GM18868 (cell line): ENCODE data around the gene TBXA2R.

Experiments used
- ATAC-seq: cut with Tn5 transposase; IDR thresholded peaks from one replicate; pipeline ENCODE4 v1.9.1; 2021; ENCODE audit warnings: mild to moderate bottlenecking, moderate library complexity; ENCODE audit not compliant: unreplicated experiment

TBXA2R gene

DNA sequence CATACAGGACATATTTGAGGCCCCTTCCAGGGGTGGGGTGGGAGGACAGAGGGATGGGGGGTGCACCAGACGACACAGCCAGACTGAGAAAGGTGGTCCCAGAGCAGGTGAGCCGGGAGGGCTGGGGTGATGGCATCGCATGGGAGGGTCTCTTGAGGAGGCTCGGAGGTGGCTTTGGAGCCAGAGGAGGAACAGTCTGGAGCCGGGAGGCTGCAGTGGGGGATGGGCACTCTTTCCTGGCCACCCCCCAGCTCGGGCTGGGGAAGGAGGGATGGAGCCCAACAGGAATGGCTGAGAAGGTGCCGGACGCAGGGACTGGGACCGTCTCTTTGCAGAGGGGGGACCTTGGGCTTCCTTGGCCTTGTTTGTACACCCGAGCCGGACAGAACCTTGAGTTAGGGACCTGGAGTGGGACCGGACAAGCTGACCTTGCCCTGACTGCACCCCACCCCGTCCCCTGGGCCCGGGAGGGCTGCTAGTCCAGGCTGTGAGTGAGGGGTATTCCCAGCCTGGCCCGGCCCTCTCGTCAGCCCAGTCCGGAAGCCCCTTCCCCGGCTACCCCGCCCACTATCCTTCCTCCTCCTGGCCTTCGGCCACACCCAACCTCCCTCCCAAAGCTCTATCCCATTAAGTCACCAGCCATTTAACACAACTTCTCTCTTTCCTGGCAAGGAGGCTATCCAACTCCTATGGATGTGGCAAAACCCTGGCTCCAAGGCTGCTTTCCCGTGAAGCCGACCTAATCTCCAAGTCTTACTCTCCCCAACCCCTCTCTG, 816 bp upstream of the TBXA2R start:
- no peak for ATAC-seq

DNA sequence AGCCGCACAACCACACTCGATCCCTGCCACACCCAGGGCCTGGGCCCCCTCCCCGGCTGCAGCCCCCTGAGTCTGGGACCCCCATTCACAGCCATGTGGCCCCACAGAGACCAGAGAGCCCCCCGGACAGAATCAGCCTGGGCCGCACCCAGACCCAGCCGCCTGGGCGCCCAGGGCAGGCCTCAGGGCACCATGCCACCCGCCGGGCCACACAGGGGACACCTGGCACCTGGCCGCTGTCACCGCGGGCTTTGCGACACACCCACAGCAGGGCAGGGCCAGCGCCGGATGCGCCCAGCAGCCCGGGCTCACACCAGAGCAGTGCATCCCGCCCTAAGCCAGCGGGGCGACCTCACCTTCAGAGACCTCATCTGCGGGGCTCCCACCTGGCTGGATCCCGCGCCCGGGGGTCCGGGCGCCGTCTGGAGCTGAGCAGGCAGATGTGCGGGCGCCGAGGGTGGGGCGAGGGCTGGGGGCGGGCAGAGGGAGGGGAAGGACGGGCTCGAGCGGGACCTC, 443 bp downstream of the TBXA2R start:
- ATAC-seq, result no peak

DNA sequence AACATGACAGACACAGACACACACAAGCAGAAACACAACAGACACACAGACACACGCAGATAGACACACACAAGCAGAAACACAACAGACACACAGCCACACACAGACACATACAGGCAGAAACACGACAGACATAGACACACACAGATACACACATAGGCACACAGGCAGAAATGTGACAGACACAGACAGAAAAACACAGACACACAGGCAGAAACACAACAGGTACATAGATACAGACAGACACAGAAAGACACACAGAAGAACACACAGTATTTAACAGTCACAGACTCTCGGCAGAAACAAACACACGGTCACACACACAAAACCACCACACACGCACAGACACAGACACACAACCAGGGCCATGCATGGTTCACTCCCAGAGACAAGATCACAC, 905 bp downstream of the TBXA2R start:
- ATAC-seq, result no peak

DNA sequence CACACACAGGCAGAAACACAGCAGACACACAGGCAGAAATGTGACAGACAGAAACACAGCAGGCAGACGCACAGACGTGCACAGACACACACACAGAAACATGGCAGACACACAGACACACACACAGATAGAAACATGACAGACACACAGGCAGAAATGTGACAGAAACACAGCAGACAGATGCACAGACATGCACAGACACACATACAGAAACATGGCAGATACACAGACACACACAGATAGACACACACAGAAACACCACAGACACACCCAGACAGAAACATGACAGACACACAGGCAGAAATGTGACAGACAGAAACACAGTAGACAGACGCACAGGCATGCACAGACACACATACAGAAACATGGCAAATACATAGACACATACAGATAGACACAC, 1.3 kb downstream of the TBXA2R start:
- no peak for ATAC-seq

DNA sequence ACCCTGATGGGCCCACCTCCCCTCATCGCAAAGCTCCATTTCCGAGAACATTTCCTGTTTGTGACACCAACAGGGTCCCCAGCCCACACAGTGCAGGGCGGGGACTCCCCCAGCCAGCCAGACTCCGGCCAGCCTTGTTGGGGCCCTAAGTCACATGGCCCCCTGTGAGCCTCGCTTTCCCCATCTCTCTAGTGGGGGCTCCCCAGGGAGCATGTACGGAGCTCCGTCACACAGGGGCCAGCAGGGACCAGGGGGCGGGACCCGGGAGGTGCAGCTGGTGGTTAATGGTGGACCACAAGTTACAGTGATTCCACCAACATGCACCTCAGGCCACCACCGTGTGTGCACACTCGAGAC, 1.7 kb downstream of the TBXA2R start:
- ATAC-seq, result no peak

DNA sequence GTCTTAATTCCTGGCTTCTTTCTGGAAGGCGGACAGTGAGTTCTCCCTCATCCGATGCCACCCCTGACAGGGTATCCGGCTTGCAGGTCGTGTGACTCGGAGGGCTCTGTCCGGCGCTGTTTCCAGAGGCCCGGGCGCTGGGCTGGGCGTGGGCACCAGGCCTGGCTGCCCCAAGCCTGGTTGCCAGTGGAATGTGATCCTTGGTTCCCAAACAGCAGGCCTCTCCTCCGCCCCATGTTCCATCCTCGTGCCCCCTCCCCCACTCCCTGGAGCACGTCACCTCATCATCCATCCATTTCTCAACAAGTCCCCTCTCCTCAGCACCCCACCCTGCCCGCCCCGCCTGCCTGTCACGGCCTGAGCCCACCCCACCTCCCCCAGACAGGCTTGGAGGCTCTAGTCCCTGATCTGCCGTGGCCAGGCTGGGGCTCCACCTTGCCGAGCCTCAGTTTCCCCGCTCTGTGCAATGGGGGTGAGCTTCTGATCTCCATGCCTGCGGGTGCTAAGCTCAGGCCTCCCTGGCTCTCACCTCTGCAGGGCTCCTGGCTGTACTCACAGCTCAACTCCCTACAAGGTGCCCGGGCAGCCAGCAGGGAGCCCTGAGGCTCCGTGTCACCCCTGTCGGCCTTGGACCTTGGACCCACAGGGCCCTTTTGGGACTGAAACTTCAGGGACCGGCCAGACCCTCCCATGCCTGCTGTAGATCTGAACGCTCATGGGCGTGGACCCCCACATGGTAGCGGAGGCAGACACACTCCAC, 2.3 kb downstream of the TBXA2R start:
- ATAC-seq, result no peak

DNA sequence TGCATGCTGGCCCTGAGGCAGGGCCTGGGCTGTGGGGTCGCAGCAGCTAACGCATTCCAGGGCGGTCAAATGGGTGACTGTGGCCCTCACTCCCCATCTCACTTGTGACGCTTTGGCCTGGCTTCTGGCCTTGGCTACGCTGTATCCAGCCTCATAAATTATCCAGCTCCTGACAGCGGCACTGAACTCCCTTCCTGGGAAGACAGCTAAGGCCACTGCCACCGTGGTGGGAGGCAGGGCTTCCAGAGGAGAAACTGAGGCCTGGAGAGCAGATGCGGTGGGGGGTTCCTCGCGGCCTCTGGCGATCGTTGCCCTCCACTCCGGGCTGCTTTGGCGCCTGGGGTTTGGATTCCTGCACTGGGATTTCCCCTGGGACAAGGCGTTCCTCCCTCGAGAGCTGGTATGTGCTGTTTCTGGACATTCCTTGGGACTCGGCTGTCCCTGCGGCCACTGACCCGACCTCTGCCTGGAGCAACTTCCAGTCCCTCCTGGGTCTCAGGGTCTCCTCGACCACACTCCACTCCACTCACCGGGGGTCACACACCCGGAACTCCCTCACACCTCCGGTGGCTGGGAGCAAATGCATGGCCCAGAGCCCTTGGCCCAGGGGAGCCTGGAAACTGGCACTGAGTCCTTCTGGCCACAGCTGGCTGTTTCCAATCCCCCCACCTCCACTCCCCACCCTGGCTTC, 3.4 kb downstream of the TBXA2R start:
- no peak for ATAC-seq

DNA sequence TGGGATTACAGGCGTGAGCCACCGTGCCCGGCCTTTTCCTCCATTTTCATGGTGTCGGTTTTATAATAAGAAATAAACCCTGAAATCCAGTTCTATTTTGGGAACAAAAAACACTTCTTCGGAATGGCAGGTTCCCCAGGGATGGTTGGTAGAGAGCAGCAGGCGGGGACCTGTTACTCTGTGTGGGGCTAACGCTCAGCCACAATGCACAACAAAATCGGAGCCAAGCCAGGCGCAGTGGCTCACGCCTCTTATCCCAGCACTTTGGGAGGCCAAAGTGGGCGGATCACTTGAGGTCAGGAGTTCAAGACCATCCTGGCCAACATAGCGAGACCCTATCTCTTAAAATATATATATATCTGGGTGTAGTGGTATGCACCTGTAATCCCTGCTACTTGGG, 5.7 kb downstream of the TBXA2R start:
- ATAC-seq, result no peak

DNA sequence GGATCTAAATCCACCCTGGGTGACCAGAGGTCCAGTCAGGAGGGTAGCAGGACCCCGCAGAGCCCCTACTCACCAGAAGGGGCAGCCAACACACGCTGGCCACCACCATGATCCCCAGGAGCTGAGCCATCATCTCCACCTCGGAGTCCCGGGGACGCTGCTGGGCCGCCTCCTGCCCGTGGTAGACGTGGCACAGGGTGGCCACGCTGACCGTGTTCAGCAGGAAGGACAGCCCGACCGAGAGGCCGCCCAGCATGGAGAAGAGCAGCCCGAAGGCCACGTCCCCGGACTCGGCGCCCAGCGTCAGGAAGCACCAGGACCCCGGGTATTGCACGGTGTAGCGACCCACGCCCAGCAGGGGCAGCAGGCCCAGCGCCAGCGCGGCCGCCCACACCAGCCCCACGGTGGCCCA, 6.9 kb downstream of the TBXA2R start:
- no peak for ATAC-seq

DNA sequence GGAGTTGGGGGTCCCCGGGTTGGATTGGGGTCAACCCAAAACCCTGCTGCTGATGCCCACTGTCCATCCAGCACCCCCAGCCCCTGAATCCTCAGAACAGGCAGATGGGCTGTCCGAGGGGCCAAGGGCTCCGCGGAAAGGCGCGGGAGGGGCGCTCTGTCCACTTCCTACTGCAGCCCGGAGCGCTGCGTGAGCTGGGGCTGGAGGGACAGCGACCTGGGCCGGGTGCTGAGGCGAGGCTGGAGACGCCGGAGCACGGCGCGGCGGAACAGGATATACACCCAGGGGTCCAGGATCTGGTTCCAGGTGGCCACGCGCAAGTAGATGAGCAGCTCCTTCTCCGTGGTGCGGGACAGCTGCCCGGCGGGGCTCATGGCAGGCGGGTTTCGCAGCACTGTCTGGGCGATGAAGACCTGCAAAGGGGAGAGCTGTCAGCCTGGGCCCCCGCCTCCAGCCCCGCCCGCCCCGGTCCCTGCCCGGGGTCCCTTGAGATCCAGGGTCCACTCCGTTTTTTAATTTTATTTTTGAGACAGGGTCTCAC, 11.1 kb downstream of the TBXA2R start:
- ATAC-seq, result no peak

DNA sequence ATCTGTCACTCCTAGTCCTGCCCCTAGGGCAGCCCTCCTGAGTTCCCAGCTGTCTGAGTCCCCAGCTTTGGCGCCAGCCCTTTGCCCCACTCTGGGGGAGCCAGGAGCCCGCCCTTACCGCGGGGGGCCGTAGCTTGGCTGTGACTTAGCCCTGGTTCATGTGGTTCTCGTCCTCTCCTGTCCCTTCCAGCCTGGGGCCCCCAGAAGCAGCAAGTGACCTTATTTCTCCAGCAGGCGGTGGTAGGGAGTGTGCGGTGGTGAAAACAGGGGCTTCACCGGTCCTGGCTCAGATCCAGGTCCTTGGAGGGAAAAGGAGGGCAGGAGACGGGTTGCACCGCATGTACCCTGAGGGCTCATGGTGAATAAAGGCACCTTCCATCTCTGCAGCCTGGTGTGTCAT, 13.5 kb downstream of the TBXA2R start:
- no peak for ATAC-seq

DNA sequence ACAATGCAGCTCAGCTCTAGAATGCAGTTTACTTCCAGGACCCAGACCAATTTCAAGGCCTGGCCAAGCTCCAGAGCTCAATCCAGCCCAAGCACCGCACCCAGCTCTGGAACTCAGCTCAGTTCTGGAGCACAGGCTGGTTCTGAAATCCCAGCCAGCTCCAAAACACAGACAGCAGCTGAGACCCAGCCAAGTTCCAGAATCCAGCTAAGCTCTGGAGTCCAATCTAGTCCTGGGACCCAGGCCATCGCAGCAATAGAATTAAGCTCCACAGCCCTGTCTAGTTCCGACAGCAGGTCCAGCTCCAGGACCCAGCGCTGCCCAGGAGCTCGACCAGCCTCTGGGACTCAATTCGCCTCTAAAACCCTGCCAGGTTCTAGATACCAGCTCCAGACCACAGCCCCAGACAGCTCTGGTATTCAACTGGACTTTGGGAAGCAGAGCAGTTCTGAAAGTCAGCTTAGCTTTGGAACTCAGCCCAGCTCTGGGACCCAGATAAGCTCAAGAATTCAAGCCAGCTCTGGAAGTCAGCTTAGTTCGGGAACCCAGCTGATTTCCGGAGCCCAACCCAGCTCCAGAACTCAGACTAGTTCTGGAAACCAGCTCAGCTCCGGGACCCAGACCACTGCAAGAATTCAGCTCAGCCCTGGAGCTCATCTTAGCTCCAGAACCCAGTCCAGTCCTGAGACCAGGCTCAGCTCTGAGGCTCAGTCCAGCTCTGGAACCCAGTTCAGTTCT, 14.6 kb downstream of the TBXA2R start:
- no peak for ATAC-seq

DNA sequence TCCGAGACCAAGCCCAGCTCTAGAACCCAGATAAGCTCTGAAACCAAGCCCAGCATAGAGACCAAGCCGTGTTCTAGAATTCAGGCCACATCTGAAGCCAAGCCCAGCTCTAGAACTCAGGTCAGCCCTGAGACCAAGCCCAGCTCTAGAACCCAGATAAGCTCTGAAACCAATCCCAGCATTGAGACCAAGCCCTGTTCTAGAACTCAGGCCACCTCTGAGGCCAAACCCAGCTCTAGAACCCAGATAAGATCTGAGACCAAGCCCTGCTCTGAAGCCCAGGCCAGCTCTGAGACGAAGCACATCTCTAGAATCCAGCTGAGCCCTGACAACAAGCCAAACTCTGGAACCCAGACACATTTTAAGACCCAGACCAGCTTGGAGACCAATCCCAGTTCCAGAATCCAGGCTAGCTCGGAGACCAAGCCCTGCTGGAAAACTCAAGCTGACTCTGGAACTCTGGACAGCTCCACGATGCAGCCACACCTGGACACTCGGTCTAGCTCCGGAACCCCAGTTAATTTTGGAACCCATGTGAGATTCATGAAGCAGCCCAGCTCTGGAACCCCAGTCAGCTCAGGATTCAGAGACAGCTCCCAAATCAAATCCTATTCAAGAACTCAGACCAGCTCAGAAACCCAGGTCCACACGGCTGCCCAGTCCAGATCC, 15.6 kb downstream of the TBXA2R start:
- no peak for ATAC-seq

DNA sequence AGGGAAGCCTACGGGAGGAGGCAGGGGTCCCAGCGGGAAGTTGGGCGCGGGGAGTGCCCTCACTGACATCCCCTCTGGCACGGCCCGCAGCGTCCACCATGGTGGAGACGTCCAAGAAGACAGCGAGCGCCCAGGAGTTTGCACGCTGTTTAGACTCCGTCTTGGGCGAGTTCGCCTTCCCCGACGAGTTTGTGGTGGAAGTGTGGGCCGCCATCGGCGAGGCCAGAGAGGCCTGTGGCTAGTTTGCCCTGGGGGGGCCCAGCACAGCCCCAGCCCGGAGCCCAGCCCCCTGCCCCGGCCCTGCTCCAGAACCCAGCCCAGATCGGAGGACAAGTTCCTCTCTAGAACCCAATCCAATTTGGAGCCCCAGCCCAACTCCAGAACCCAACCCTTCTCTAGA, 16.7 kb downstream of the TBXA2R start:
- ATAC-seq, result no peak

DNA sequence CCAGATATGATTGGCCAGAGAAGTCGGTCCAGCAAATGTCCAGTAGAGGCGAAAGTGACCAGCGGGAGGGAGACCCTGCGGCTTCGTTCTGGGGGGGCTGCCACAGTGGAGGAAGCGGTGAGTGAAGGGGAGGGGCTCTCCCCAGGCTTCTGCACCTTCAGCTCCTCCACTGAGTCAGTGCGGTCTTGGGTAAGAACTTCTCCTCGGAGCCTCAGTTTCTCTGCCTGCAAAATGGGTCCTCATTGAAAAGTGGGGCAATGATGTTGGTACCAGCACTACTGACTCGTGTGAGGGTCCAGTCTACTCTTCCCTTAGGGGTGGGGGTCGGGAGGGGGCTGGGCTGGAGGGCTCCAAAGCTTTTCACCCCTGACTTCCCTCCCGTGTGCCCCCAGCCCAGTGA, 17.2 kb downstream of the TBXA2R start:
- ATAC-seq, result no peak

DNA sequence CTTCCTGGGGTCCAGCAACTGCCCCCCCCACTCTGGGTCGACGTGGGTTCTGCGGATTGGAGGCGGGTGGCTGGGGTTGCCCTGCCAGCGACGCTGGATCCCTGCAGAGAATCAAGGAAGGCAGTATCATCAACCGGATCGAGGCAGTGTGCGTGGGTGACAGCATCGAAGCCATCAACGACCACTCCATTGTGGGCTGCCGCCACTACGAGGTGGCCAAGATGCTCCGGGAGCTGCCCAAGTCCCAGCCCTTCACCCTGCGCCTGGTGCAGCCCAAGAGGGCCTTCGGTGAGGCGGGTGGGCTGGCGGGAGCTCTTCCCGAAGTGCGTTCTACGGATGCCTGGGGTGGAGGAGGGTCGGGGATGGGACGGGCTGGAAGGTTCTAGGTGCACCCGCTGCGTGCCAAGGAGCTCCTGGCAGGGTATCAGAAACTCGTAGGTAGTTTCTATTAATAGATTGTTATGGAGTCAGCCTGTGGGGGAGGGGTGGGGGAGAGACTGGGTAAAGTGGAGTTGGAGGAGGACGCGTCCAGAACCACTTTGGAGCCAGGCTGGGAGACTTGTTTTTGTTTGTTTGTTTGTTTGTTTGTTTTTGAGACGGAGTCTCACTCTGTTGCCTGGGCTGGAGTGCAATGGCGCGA, 19.8 kb downstream of the TBXA2R start:
- ATAC-seq, result no peak

DNA sequence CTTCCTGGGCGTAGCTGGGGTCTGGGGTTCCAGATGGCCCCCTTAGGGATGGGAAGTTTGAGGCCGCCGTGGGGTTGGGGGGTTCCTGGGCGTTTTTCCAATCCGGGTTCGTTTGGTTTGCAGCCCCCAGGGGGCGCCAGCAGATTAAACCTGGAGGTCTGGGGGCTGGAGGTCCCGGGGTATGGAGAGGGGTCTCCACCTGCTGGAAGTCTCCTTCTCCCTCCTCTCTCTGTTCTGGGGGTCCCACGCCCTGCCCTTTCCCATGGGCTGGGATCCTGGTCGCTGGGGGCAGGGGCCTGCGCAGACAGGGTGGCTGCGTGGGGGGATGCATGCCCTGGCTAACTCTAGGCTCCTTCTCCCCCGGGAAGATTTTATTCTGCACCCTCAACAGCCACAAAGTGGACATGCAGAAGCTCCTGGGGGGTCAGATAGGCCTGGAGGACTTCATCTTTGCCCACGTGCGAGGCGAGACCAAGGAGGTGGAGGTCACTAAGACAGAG, 20.5 kb downstream of the TBXA2R start:
- no peak for ATAC-seq

DNA sequence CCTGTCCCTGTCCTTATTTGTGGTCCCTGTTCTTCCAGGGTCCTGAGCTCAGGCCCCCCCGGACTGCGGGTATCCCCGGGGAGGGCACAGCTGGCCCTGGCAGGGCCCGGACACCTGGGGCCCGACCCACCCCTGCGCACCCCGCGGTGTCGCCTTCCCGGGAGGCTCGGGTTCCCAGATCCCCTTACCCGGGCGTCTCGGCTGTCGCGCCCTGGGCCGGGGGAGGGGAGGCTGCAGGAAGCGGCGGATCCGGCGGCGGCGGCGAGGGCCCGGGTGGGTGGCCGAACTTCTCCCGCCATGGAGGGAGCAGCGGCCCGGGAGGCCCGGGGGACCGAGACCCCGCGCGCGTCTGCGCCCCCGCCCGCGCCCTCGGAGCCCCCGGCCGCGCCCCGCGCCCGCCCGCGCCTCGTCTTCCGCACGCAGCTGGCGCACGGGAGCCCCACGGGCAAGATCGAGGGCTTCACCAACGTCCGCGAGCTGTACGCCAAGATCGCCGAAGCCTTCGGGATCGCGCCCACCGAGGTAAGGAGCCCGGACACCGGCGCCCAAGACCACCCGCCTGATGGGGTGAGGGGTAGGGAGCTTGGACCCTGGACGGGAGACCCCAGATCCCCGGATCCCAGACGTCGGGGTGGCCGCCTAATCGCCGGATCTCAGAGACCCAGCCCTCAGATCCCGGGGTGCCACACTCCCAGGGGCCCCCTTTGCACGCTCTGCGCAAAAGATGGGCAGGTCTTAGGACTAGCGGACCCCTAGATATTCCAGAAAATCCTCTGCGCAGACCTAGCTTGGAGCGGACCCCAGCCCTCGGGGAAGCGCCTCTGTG, 21.2 kb downstream of the TBXA2R start, which contains the start of gene GIPC3:
GIPC3 (plus strand) TSS at position 178 of the 826 bp plus-strand sequence; CDS start at position 298, 120 bp downstream.
- no peak for ATAC-seq
